A549 (cell line): ENCODE data around the gene ISCU.

Experiments
- CBX2 ChIP-seq: fragments of 200-600 bp; sonication (generic); IDR thresholded peaks from 2 replicates; pipeline ENCODE4 v1.6.1; 2016; ENCODE audit warnings: low read depth, mild to moderate bottlenecking, borderline replicate concordance
- EP300 ChIP-seq, 2 experiments: fragments of >200 bp; sonication (Bioruptor Twin); formaldehyde crosslinking; IDR thresholded peaks; 2 replicates in 1 of 2; 3 replicates in 1 of 2; pipeline ENCODE4 v1.6.1; 2016 to 2017
- GATA3 ChIP-seq: IDR thresholded peaks from 2 replicates; pipeline ENCODE4 v1.6.1; 2012; ENCODE audit warnings: borderline replicate concordance
- MAZ ChIP-seq: fragments of 150-350 bp; IDR thresholded peaks from 2 replicates; pipeline ENCODE4 v1.6.1; 2014; ENCODE audit warnings: antibody characterized with exemption, low read depth, low read length, borderline replicate concordance
- POLR2A ChIP-seq: IDR thresholded peaks from 2 replicates; pipeline ENCODE4 v1.6.1; 2012; ENCODE audit warnings: mild to moderate bottlenecking, low read length
- TF ChIP-seq, protein P1 (sequence below): fragments of 200-600 bp; sonication (generic); IDR thresholded peaks from 2 replicates; pipeline ENCODE4 v1.6.1; 2016; ENCODE audit warnings: antibody characterized with exemption, mild to moderate bottlenecking, moderate library complexity
- TF ChIP-seq, protein P2 (sequence below): fragments of >200 bp; sonication (Bioruptor Twin); formaldehyde crosslinking; IDR thresholded peaks from 3 replicates; pipeline ENCODE4 v1.5.1; 2016

DNA sequence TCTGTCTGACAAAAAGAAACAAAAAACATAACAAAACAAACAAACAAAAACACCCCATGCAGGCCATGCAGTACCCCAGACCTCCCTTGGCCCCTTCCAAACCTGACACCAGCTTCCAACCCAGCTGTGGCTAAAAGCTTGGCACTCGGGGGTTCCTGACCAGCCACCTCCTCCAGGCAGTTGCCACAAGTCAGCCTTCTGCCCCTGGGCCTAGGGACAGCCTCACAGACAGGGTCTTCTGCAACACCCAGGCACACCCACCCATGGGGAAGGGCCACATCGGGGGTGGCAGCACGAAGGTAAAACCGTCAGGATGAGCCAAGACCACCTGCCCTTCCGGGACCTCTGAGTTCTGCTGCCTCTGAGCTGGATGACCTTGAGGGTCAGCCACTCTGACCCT lies 46.2 kb downstream of the ISCU start:
- TF ChIP-seq, protein P1, sequence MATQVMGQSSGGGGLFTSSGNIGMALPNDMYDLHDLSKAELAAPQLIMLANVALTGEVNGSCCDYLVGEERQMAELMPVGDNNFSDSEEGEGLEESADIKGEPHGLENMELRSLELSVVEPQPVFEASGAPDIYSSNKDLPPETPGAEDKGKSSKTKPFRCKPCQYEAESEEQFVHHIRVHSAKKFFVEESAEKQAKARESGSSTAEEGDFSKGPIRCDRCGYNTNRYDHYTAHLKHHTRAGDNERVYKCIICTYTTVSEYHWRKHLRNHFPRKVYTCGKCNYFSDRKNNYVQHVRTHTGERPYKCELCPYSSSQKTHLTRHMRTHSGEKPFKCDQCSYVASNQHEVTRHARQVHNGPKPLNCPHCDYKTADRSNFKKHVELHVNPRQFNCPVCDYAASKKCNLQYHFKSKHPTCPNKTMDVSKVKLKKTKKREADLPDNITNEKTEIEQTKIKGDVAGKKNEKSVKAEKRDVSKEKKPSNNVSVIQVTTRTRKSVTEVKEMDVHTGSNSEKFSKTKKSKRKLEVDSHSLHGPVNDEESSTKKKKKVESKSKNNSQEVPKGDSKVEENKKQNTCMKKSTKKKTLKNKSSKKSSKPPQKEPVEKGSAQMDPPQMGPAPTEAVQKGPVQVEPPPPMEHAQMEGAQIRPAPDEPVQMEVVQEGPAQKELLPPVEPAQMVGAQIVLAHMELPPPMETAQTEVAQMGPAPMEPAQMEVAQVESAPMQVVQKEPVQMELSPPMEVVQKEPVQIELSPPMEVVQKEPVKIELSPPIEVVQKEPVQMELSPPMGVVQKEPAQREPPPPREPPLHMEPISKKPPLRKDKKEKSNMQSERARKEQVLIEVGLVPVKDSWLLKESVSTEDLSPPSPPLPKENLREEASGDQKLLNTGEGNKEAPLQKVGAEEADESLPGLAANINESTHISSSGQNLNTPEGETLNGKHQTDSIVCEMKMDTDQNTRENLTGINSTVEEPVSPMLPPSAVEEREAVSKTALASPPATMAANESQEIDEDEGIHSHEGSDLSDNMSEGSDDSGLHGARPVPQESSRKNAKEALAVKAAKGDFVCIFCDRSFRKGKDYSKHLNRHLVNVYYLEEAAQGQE: no peak
- no peak for TF ChIP-seq EP300 (IDR thresholded peaks at IDR 0.05)
- TF ChIP-seq POLR2A: no peak
- no peak for TF ChIP-seq MAZ
- no peak for TF ChIP-seq CBX2
- TF ChIP-seq, protein P2, sequence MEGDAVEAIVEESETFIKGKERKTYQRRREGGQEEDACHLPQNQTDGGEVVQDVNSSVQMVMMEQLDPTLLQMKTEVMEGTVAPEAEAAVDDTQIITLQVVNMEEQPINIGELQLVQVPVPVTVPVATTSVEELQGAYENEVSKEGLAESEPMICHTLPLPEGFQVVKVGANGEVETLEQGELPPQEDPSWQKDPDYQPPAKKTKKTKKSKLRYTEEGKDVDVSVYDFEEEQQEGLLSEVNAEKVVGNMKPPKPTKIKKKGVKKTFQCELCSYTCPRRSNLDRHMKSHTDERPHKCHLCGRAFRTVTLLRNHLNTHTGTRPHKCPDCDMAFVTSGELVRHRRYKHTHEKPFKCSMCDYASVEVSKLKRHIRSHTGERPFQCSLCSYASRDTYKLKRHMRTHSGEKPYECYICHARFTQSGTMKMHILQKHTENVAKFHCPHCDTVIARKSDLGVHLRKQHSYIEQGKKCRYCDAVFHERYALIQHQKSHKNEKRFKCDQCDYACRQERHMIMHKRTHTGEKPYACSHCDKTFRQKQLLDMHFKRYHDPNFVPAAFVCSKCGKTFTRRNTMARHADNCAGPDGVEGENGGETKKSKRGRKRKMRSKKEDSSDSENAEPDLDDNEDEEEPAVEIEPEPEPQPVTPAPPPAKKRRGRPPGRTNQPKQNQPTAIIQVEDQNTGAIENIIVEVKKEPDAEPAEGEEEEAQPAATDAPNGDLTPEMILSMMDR: no peak
- TF ChIP-seq GATA3: no peak
